A549 treated with RU486 at 1 μM for 4 hours (cell line): ENCODE results near the gene TSKU. TPM values are rescaled to one million over a fixed set of nuclear protein-coding genes. Genes with fewer than 3 reads are reported as not detected.

Experiments
- total RNA-seq: library from RNA; stranded (reverse); fragments of 200-300 nt; extraction: Qiagen RNA extraction; gene quantifications from 5 replicates; pipeline ENCODE4 v1.2.3, GENCODE V29; 2022; ENCODE audit warnings: low read depth

Gene TSKU
- total RNA-seq, result 144 to 221 TPM (median 193 TPM) in 5 replicates

GRCh38 chr11:76783294-76783895, at the start of gene TSKU:
Gene TSKU, plus strand, starts transcription at chr11:76783356. Its CDS starts 12,261 bp downstream, at chr11:76795617.

Other genes starting within 250 kb of the TSKU start
- gene LRRC32, start 112.6 kb upstream of the TSKU start, total RNA-seq, result 0.13 to 0.46 TPM (median 0.19 TPM) in 5 replicates
- 15.8 to 18.7 TPM (median 16.6 TPM) in 5 replicates for gene ACER3, start 77.6 kb downstream of the TSKU start, total RNA-seq